ENCODE results near the gene NEURL2. TPM values are rescaled to one million over a fixed set of nuclear protein-coding genes. Genes with fewer than 3 reads are reported as not detected.

Gene NEURL2
- total RNA-seq, 4 donors from 2014 or later: 4.1 to 6.5 (median 5.5) TPM

DNA sequence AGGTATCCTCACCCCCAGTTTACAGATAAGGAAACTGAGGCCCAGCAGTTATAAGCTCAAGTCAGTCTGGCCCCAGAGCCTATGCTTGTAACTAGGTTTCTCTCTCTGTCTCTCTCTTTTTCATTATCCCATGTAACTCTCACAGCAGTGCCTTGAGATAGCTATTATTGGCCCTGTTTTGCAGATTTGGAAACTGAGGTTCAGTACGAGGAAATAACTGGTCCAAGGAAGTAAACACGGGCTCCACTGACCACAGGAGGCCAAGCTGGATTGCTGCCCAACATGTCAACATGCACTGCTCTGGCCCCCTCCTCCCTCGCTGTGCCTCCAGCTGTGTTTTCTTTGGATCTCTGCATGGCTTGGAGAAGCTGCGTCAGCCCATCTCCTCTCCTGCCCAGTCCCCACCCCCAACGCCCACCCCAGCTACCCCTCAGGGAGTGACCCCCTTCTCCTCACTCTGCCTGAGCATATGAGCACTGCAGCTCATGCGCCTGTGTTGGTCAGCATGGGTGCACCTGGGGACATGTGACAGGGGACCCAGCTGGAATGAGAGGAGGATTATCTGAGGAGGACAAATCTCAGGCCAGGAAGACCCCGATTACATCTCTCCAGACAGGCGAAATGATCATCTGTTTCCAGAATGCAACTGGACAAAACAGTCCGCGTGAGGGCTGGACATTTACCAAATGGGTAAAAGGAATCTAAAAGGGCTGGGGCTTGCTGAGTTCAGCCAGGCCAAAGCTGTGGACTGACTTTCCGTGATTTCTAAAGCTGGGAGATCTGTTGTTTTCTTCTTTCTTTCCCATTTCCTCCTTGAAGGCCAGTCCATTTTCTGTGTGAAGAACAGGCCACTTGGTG, 28.8 kb upstream of the NEURL2 start:
- Histone ChIP-seq H3K36me3 (no peaks in the 10 kb centered on the region), H3K27me3 (no peaks in the 10 kb centered on the region), H3K4me1 (peaks cover 8 to 68% (median 42%) of the 10 kb centered on the region in 3 donors), H3K27ac (peak overlapping the region; percentile 30 to 86 (median 62)), H3K9me3 (no peaks in the 10 kb centered on the region), H3K4me3 (no peak overlapping the region)
- intact Hi-C loops (cut with DNase I): no loop called here
- TF ChIP-seq, protein P1, sequence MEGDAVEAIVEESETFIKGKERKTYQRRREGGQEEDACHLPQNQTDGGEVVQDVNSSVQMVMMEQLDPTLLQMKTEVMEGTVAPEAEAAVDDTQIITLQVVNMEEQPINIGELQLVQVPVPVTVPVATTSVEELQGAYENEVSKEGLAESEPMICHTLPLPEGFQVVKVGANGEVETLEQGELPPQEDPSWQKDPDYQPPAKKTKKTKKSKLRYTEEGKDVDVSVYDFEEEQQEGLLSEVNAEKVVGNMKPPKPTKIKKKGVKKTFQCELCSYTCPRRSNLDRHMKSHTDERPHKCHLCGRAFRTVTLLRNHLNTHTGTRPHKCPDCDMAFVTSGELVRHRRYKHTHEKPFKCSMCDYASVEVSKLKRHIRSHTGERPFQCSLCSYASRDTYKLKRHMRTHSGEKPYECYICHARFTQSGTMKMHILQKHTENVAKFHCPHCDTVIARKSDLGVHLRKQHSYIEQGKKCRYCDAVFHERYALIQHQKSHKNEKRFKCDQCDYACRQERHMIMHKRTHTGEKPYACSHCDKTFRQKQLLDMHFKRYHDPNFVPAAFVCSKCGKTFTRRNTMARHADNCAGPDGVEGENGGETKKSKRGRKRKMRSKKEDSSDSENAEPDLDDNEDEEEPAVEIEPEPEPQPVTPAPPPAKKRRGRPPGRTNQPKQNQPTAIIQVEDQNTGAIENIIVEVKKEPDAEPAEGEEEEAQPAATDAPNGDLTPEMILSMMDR (IDR thresholded peaks at IDR 0.05): no peak
- no peak for TF ChIP-seq POLR2A (IDR thresholded peaks at IDR 0.05)
- DNase-seq: no peak
- 55 to 64% methylated on average over 7 of the region's 11 CpGs for WGBS, 2 donors

DNA sequence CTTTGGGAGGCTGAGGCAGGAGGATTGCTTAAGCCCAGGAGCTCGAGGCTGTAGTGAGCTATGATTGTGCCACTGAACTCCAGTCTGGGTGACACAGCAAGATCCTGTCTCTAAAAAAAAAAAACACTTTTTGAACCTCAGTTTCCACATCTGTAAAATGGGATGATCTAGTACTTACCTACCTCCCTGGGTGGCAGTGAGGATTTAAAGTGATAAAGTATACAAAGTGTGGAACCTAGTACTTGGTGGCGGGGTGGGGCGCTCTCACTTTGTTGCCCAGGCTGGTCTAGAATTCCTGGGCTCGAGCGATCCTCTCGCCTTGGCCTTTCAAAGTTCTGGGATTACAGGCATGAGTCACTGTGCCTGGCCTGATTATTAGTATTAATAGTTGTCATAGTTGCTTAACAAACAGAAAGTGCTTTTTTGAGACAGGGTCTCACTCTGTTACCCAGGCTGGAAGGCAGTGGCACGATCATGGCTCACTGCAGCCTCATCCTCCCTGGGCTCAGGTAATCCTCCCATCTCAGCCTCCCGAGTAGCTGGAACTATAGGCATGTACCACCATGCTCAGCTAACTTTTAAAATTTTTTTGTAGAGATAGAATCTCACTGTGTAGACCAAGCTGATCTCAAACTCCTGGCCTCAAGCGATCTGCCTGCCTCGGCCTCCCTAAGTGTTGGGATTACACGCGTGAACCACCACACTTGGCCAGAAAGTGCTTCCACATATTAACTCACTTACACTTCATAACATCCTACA, 27.9 kb upstream of the NEURL2 start:
- Histone ChIP-seq H3K9me3 (no peaks in the 10 kb centered on the region), H3K4me1 (peaks cover 8 to 67% (median 35%) of the 10 kb centered on the region in 3 donors), H3K27ac (peak overlapping the region; percentile 30 to 86 (median 62)), H3K36me3 (no peaks in the 10 kb centered on the region), H3K27me3 (no peaks in the 10 kb centered on the region), H3K4me3 (no peak overlapping the region)
- WGBS, 2 donors: 66 to 77% methylated on average over 9 to 12 of the region's 12 CpGs
- DNase-seq: no peak
- intact Hi-C loops (cut with DNase I): no loop called here
- TF ChIP-seq, protein P1 (IDR thresholded peaks at IDR 0.05): no peak
- TF ChIP-seq POLR2A (IDR thresholded peaks at IDR 0.05): no peak

DNA sequence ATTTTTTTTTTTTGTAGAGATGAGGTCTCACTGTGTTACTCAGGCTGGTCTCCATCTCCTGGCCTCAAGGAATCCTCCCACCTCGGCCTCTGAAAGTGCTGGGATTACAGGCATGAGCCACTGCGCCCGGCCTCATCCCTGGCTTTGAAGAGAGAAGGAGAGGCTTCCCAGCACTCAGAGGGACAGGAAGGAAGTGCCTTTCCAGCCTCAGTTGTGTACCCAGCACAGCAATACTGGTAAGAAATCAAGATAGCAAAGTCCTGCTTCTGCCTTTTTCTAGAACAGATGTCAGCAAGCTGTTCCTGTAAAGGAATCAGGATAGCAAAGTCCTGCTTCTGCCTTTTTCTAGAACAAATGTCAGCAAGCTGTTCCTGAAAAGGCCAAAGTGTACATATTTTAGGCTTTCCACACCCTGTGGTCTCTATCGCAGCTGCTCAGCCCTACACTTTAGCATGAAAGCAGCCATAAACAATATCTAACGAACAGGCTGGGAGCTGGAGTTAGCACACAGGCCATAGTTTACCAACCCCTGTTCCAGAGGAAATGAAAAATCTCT, 27.3 kb upstream of the NEURL2 start:
- Histone ChIP-seq H3K4me1 (peaks cover 8 to 63% (median 34%) of the 10 kb centered on the region in 3 donors), H3K27ac (peak overlapping the region; percentile 24 to 86 (median 62)), H3K36me3 (no peaks in the 10 kb centered on the region), H3K27me3 (no peaks in the 10 kb centered on the region), H3K4me3 (no peak overlapping the region), H3K9me3 (no peaks in the 10 kb centered on the region)
- TF ChIP-seq, protein P1 (IDR thresholded peaks at IDR 0.05): no peak
- no peak for DNase-seq
- 56 to 61% methylated on average over 2 to 5 of the region's 5 CpGs for WGBS, 2 donors
- intact Hi-C loops (cut with DNase I): no loop called here

DNA sequence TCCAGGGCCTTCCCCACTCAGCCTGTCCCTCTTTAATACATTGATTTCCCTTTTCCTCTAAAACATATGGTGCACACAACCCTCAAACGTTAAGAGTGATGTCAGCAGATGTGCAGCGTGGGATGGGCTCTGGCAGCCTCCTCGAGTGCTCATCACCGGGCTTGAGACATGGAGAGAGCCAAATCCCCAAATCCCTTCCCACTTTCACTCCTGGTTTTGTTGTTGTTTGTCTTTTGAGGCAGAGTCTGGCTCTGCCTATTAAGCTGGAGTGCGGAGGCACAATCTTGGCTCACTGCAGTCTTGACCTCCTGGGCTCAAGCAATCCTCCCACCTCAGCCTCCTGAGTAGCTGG, 26.8 kb upstream of the NEURL2 start:
- peak overlapping the region; percentile 24 to 86 (median 62) for H3K27ac ChIP-seq
- no peak for DNase-seq
- TF ChIP-seq POLR2A (IDR thresholded peaks at IDR 0.05): no peak
- TF ChIP-seq, protein P1 (IDR thresholded peaks at IDR 0.05): no peak
- no peaks in the 10 kb centered on the region for H3K36me3 ChIP-seq
- WGBS, 2 donors: 55 to 68% methylated on average over 5 of the region's 5 CpGs
- intact Hi-C loops (cut with DNase I): no loop called here
- H3K4me3 ChIP-seq: no peak overlapping the region
- H3K9me3 ChIP-seq: no peaks in the 10 kb centered on the region
- H3K4me1 ChIP-seq: peaks cover 8 to 66% (median 39%) of the 10 kb centered on the region in 3 donors
- no peaks in the 10 kb centered on the region for H3K27me3 ChIP-seq

DNA sequence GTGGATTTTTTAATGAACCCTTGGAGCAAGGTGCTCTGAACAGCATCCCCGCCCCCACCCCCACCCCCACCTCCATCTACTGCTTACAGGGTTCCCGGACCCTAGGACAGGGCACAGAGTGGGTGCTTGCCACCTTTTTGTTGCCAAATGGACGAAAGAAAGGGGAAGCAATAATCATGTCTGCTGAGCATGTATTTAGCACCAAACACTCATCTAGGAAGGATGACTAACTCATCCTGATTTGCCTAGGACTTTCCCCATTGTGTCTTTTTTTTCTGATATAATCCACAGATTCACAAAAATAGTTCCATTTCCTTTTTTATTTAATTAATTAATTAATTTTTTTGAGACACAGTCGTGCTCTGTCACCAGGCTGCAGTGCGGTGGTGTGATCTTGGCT, 22.1 kb upstream of the NEURL2 start:
- H3K27ac ChIP-seq: peak overlapping the region in 1 of 4 donors; percentile 34
- 28 to 32% methylated on average over 3 of the region's 5 CpGs for whole genome bisulfite sequencing, 2 donors
- peaks cover 0 to 5% (median 0%) of the 10 kb centered on the region in 3 donors for H3K36me3 ChIP-seq
- peaks cover 0 to 57% (median 32%) of the 10 kb centered on the region in 3 donors for H3K4me1 ChIP-seq
- TF ChIP-seq, protein P1 (IDR thresholded peaks at IDR 0.05): no peak
- TF ChIP-seq POLR2A (IDR thresholded peaks at IDR 0.05): no peak
- no peaks in the 10 kb centered on the region for H3K27me3 ChIP-seq
- no peak for DNase-seq
- no peaks in the 10 kb centered on the region for H3K9me3 ChIP-seq
- intact Hi-C loops (cut with DNase I): no loop called here
- H3K4me3 ChIP-seq: no peak overlapping the region

Data from esophagus squamous epithelium (tissue), 5 donors.